Measurements from ENCODE around the gene RAD51B. TPM values are rescaled to one million over a fixed set of nuclear protein-coding genes. Genes with fewer than 3 reads are reported as not detected.

RAD51B gene
- total and polyA plus RNA-seq, 8 donors, result 10.8 to 18.3 (median 14.1) TPM

- H3K27me3 ChIP-seq, result no peaks in the 10 kb centered on the region
- no peak overlapping the region for H3K4me3 ChIP-seq
- peak overlapping the region; percentile 72 to 94 for H3K27ac ChIP-seq
- intact Hi-C loops (cut with DNase I), result no loop called here
- no peaks in the 10 kb centered on the region for H3K9me3 ChIP-seq
- peak in 1 of 4 donors; percentile 19 for DNase-seq
- no peak for ATAC-seq
- no peak for TF ChIP-seq CTCF (IDR thresholded peaks at IDR 0.05)
- peaks cover 16 to 59% of the 10 kb centered on the region in 2 donors for H3K4me1 ChIP-seq
- H3K36me3 ChIP-seq, result no peaks in the 10 kb centered on the region
Measured at GRCh38 chr14:68578597-68578996, 759.0 kb downstream of the RAD51B start.

GRCh38 chr14:68580096-68580645 lies 760.6 kb downstream of the RAD51B start:
- Histone ChIP-seq H3K27me3 (no peaks in the 10 kb centered on the region), H3K4me3 (no peak overlapping the region), H3K4me1 (peaks cover 13 to 50% of the 10 kb centered on the region in 2 donors), H3K36me3 (no peaks in the 10 kb centered on the region), H3K27ac (peak overlapping the region in 1 of 2 donors; percentile 58), H3K9me3 (no peaks in the 10 kb centered on the region)
- DNase-seq (peak in 1 of 4 donors; percentile 35), ATAC-seq (no peak)
- no peak for TF ChIP-seq CTCF (IDR thresholded peaks at IDR 0.05)
- intact Hi-C loops (cut with DNase I), result no loop called here

GRCh38 chr14:68580671-68581070 lies 761.1 kb downstream of the RAD51B start:
- peak overlapping the region in 1 of 2 donors; percentile 58 for H3K27ac ChIP-seq
- intact Hi-C loops (cut with DNase I), result no loop called here
- no peak for TF ChIP-seq CTCF (IDR thresholded peaks at IDR 0.05)

GRCh38 chr14:68583548-68584280 lies 764.1 kb downstream of the RAD51B start:
- peaks cover 9 to 16% of the 10 kb centered on the region in 2 donors for H3K4me1 ChIP-seq
- ATAC-seq, result peak; percentile 68
- no peaks in the 10 kb centered on the region for H3K27me3 ChIP-seq
- DNase-seq, result peak in 1 of 4 donors; percentile 51
- intact Hi-C loops (cut with DNase I), result no loop called here
- no peaks in the 10 kb centered on the region for H3K36me3 ChIP-seq
- H3K9me3 ChIP-seq, result no peaks in the 10 kb centered on the region
- no peak for TF ChIP-seq CTCF (IDR thresholded peaks at IDR 0.05)
- H3K27ac ChIP-seq, result no peak overlapping the region
- H3K4me3 ChIP-seq, result no peak overlapping the region

More at GRCh38 chr14:68580671-68581070, 761.1 kb downstream of the RAD51B start:
- DNase-seq (peak in 2 of 4 donors; percentile 20 to 30), ATAC-seq (no peak)
- Histone ChIP-seq H3K4me1 (peaks cover 11 to 45% of the 10 kb centered on the region in 2 donors), H3K9me3 (no peaks in the 10 kb centered on the region), H3K27me3 (no peaks in the 10 kb centered on the region), H3K4me3 (no peak overlapping the region), H3K36me3 (no peaks in the 10 kb centered on the region)

GRCh38 chr14:68584786-68585185 lies 765.2 kb downstream of the RAD51B start:
- no peak overlapping the region for H3K27ac ChIP-seq
- no peaks in the 10 kb centered on the region for H3K9me3 ChIP-seq
- no peaks in the 10 kb centered on the region for H3K27me3 ChIP-seq
- H3K36me3 ChIP-seq, result no peaks in the 10 kb centered on the region
- peaks cover 11 to 16% of the 10 kb centered on the region in 2 donors for H3K4me1 ChIP-seq
- H3K4me3 ChIP-seq, result no peak overlapping the region
- TF ChIP-seq CTCF (IDR thresholded peaks at IDR 0.05), result no peak
- intact Hi-C loops (cut with DNase I), result no loop called here
- no peak for DNase-seq
- peak; percentile 69 for ATAC-seq

Data from left lung (tissue), 10 donors.